Amniotic epithelial cell (primary cell): Measurements from ENCODE around the gene TICAM1.
A peak's percentile ranks its signal among the peaks of the same experiment; 100 is the strongest.
"Not testable (repeated sequence)": the region's sequence is repeated elsewhere in the genome, so short reads cannot be mapped to it uniquely, and the experiment has no call there.

ENCODE experiments used
- DNase-seq: peaks from one replicate; pipeline ENCODE4 v3.0.0-alpha.2; 2010; ENCODE audit warnings: low read depth

The TICAM1 gene

GRCh38 chr19:4844348-4845179 lies 13.1 kb upstream of the TICAM1 start:
- DNase-seq = no peak

- DNase-seq = no peak
Observed at GRCh38 chr19:4843647-4843965, 12.1 kb upstream of the TICAM1 start.

GRCh38 chr19:4839192-4839591 lies 7.7 kb upstream of the TICAM1 start:
- no peak for DNase-seq

GRCh38 chr19:4832776-4833175 lies 1.3 kb upstream of the TICAM1 start:
- DNase-seq = no peak

GRCh38 chr19:4831979-4832340 lies 448 bp upstream of the TICAM1 start:
- DNase-seq = not testable (repeated sequence)

GRCh38 chr19:4830768-4831265 lies 695 bp downstream of the TICAM1 start:
- no peak for DNase-seq

- DNase-seq = no peak
Observed at GRCh38 chr19:4830332-4830731, 1.2 kb downstream of the TICAM1 start.

GRCh38 chr19:4829001-4829712 lies 2.4 kb downstream of the TICAM1 start:
- DNase-seq = no peak

GRCh38 chr19:4823577-4823976 lies 7.9 kb downstream of the TICAM1 start:
- DNase-seq = no peak

GRCh38 chr19:4822354-4822753 lies 9.2 kb downstream of the TICAM1 start:
- not testable (repeated sequence) for DNase-seq

- no peak for DNase-seq
Observed at GRCh38 chr19:4821265-4821664, 10.2 kb downstream of the TICAM1 start.

GRCh38 chr19:4817467-4818277 lies 13.8 kb downstream of the TICAM1 start:
- DNase-seq = no peak

- no peak for DNase-seq
Observed at GRCh38 chr19:4816950-4817278, 14.6 kb downstream of the TICAM1 start.

GRCh38 chr19:4816202-4816949 lies 15.1 kb downstream of the TICAM1 start:
- no peak for DNase-seq

- DNase-seq = peak; percentile 91
Observed at GRCh38 chr19:4815426-4816201, 15.9 kb downstream of the TICAM1 start.

- peak; percentile 34 for DNase-seq
Observed at GRCh38 chr19:4814625-4815425, 16.7 kb downstream of the TICAM1 start.

GRCh38 chr19:4811328-4812131 lies 20.0 kb downstream of the TICAM1 start:
- DNase-seq = peak; percentile 46

- DNase-seq = no peak
Observed at GRCh38 chr19:4807188-4807587, 24.3 kb downstream of the TICAM1 start.

GRCh38 chr19:4806384-4806783 lies 25.1 kb downstream of the TICAM1 start:
- DNase-seq = no peak
